ENCODE results near the gene ZEB2. TPM values are rescaled to one million over a fixed set of nuclear protein-coding genes. Genes with fewer than 3 reads are reported as not detected.

Gene ZEB2
- total RNA-seq, 1 donor from 2014 or later, result 139 TPM

DNA sequence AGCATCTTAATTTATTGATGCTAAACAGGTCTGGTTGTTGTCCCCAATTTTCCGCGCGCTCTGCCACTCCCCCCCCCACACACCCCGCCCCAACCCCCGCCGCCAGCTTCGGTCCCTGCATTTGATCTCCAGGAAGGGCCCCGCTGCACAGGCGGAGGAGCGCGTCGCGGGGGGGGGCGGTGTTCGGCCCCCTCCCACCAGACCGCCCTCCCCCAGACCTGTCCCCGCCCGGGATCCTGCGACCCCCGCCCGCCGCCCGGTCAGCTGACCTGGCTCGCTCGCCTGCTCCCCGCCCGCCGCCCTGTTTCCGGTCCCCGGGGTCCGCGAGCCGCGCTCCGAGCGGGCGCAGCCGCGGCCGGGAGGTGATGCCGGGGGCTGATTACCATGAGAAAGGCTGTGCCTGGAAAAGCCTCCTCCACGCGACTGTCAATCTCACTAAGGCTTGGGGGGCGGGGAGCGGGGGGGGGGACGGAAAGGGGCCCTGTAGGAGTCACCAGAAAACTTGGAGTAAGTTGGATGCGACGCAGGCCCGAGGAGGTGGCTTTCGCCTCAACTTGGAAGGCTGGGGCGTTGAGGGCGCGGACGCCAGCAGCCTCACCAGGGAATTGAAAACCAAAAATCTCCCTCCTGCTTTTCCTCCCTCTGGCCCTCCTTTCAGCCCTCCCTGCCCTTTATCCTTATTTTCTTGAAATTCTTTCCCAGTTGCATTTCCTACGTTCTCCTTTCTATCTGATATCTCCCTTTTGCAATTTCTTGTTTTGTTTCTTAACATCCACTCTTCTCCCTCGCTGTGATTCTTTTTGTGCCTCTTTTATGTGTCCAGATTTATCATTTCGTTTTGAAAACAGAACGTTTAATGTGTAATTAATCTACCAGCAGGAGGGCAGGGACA, 4.4 kb upstream of the ZEB2 start:
- Mint-ChIP-seq H3K27ac (ENCODE audit: unreplicated experiment) (peak overlapping the region; percentile 94), H3K36me3 (ENCODE audit: unreplicated experiment) (no peaks in the 10 kb centered on the region), H3K4me1 (ENCODE audit: unreplicated experiment) (peaks cover 34% of the 10 kb centered on the region), H3K9me3 (ENCODE audit: unreplicated experiment) (no peaks in the 10 kb centered on the region), H3K27me3 (ENCODE audit: unreplicated experiment) (no peaks in the 10 kb centered on the region), H3K4me3 (ENCODE audit: unreplicated experiment) (peak overlapping the region; percentile 87)
- DNase-seq (ENCODE audit: extremely low spot score, unreplicated experiment), result peak; percentile 87
- TF ChIP-seq, protein P1, sequence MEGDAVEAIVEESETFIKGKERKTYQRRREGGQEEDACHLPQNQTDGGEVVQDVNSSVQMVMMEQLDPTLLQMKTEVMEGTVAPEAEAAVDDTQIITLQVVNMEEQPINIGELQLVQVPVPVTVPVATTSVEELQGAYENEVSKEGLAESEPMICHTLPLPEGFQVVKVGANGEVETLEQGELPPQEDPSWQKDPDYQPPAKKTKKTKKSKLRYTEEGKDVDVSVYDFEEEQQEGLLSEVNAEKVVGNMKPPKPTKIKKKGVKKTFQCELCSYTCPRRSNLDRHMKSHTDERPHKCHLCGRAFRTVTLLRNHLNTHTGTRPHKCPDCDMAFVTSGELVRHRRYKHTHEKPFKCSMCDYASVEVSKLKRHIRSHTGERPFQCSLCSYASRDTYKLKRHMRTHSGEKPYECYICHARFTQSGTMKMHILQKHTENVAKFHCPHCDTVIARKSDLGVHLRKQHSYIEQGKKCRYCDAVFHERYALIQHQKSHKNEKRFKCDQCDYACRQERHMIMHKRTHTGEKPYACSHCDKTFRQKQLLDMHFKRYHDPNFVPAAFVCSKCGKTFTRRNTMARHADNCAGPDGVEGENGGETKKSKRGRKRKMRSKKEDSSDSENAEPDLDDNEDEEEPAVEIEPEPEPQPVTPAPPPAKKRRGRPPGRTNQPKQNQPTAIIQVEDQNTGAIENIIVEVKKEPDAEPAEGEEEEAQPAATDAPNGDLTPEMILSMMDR (IDR thresholded peaks at IDR 0.05), result no peak

DNA sequence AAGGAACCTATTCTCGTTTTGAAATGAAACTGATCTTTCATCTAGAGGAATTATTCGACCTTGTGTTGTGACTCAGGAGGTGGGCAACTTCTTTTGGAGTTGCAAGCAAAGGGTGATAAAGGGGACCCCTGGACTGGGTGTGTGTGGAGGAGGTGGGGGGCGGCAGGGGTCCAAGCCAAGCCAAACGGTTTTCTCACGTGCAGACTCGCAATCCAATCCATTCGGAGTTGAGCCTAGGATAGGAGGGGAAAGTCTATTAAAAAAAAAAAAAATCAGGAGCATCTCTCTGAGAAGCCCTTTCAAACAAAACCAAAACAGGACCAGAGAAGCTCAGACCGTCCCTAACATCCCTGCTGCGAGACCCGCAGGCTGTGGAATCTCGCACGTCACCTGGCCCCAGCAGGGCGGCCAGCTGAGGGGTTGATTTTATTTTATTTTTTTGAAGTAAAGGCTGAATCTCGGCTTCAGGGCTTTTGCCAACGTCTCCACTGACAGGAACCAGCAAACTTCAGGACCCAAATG, 3.7 kb upstream of the ZEB2 start:
- TF ChIP-seq, protein P1 (IDR thresholded peaks at IDR 0.05), result no peak
- Mint-ChIP-seq H3K9me3 (ENCODE audit: unreplicated experiment) (no peaks in the 10 kb centered on the region), H3K4me1 (ENCODE audit: unreplicated experiment) (peaks cover 34% of the 10 kb centered on the region), H3K27ac (ENCODE audit: unreplicated experiment) (peak overlapping the region; percentile 94), H3K36me3 (ENCODE audit: unreplicated experiment) (no peaks in the 10 kb centered on the region), H3K27me3 (ENCODE audit: unreplicated experiment) (no peaks in the 10 kb centered on the region), H3K4me3 (ENCODE audit: unreplicated experiment) (peak overlapping the region; percentile 87)
- no peak for DNase-seq (ENCODE audit: extremely low spot score, unreplicated experiment)

GRCh38 chr2:144522897-144523595, 3.1 kb upstream of the ZEB2 start:
- DNase-seq (ENCODE audit: extremely low spot score, unreplicated experiment), result no peak
- peak overlapping the region; percentile 94 for H3K27ac Mint-ChIP-seq (ENCODE audit: unreplicated experiment)
- TF ChIP-seq, protein P1 (IDR thresholded peaks at IDR 0.05), result no peak
- no peaks in the 10 kb centered on the region for H3K36me3 Mint-ChIP-seq (ENCODE audit: unreplicated experiment)
- H3K4me1 Mint-ChIP-seq (ENCODE audit: unreplicated experiment), result peaks cover 34% of the 10 kb centered on the region
- H3K27me3 Mint-ChIP-seq (ENCODE audit: unreplicated experiment), result no peaks in the 10 kb centered on the region
- peak overlapping the region; percentile 87 for H3K4me3 Mint-ChIP-seq (ENCODE audit: unreplicated experiment)
- H3K9me3 Mint-ChIP-seq (ENCODE audit: unreplicated experiment), result no peaks in the 10 kb centered on the region

DNA sequence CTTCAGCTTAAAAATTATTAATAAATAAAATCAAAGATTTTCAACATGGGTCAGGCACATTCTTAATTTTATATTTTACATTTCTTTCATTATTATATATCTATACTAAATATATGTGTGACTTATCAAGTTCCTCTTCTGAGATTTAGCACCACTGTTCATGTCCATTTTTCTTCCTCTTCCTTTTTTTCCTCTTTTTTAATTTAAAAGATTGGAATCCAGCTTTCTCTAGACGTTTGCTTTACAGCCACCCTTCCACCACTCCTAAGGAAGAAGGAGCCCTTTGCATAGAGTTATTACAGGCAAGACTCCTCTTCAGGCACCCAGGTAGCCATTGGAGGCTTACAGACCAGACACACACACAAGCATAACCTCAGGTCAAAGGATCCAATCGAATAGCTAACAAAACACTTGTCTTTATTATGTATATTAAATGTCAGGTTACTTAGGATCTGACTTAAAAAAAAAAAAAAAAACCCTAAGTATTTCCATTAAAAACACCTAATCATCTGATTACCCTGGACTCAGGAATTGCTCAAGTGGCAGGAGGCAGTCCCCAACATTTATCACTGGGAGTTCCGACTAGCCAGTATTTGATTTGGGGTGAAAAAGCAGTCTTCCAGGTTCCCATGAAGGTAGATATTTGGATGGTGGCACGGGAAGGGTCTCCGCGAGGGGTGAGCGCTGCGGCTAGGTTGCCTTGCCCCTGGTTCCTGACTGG, 2.4 kb upstream of the ZEB2 start:
- Mint-ChIP-seq H3K27me3 (ENCODE audit: unreplicated experiment) (no peaks in the 10 kb centered on the region), H3K27ac (ENCODE audit: unreplicated experiment) (peak overlapping the region; percentile 94), H3K36me3 (ENCODE audit: unreplicated experiment) (no peaks in the 10 kb centered on the region), H3K9me3 (ENCODE audit: unreplicated experiment) (no peaks in the 10 kb centered on the region), H3K4me3 (ENCODE audit: unreplicated experiment) (peak overlapping the region; percentile 87), H3K4me1 (ENCODE audit: unreplicated experiment) (peaks cover 34% of the 10 kb centered on the region)
- TF ChIP-seq, protein P1 (IDR thresholded peaks at IDR 0.05), result no peak
- no peak for DNase-seq (ENCODE audit: extremely low spot score, unreplicated experiment)
